ENCODE results near the gene RPTOR.

- TF ChIP-seq CHD2 (IDR thresholded peaks at IDR 0.05; ENCODE audit: low read length, partially characterized antibody) (no peak), CTCF (IDR thresholded peaks at IDR 0.05) (no peak), FOXM1 (IDR thresholded peaks at IDR 0.05; ENCODE audit: low read depth) (no peak), POLR2AphosphoS5 (IDR thresholded peaks at IDR 0.05; ENCODE audit: low read depth, low read length) (no peak), PBX3 (IDR thresholded peaks at IDR 0.05) (no peak), USF1 (IDR thresholded peaks at IDR 0.05; ENCODE audit: borderline replicate concordance, low read depth) (no peak), EZH2phosphoT487 (IDR thresholded peaks at IDR 0.05; ENCODE audit: borderline replicate concordance, low read depth) (no peak), FOSL2 (IDR thresholded peaks at IDR 0.05; ENCODE audit: borderline replicate concordance, low read depth) (no peak), ZBTB33 (IDR thresholded peaks at IDR 0.05; ENCODE audit: borderline replicate concordance, low read depth) (no peak), SIN3A (IDR thresholded peaks at IDR 0.05; ENCODE audit: borderline replicate concordance, low read depth, low read length) (no peak)
Measured at GRCh38 chr17:80819422-80820164, 275.0 kb downstream of the RPTOR start.
